CD14-positive monocyte (primary cell): ENCODE data around the gene SLC35F2. TPM values are rescaled to one million over a fixed set of nuclear protein-coding genes. Genes with fewer than 3 reads are reported as not detected.

Experiments used
- DNase-seq, 3 donors: peaks; one replicate each; pipeline ENCODE4 v3.0.0-alpha.2; 2011 to 2022
- H2AFZ ChIP-seq: 2 replicates; pipeline ENCODE4 v1.6.0; 2012; ENCODE audit warnings: mild to moderate bottlenecking, low read depth, low read length, inconsistent platforms; ENCODE audit not compliant: insufficient read depth, poor library complexity, severe bottlenecking
- H3K27ac ChIP-seq, 2 donors: 1 replicate in 1 of 2; 2 replicates in 1 of 2; pipeline ENCODE4 v1.5.1; 2012 to 2013; ENCODE audit warnings: low read length in 2 of 2, control low read depth in 1 of 2, inconsistent platforms in 1 of 2, low read depth in 1 of 2, mild to moderate bottlenecking in 1 of 2
- H3K27me3 ChIP-seq, 2 donors: one replicate each; pipeline versions ENCODE4 v1.6.0 to v1.6.1; 2011 to 2013; ENCODE audit warnings: low read length in 2 of 2; ENCODE audit not compliant: control insufficient read depth in 2 of 2, insufficient read depth in 2 of 2
- H3K36me3 ChIP-seq, 2 donors: replicated peaks in 1 of 2; 1 replicate in 1 of 2; 2 replicates in 1 of 2; pipeline versions ENCODE4 v1.5.1 to v1.6.1; 2012 to 2013; ENCODE audit warnings: low read length in 2 of 2, control low read depth in 1 of 2, inconsistent platforms in 1 of 2, mild to moderate bottlenecking in 1 of 2; ENCODE audit not compliant: insufficient read depth in 2 of 2, control insufficient read depth in 1 of 2
- H3K4me1 ChIP-seq, 2 donors: 1 replicate in 1 of 2; 2 replicates in 1 of 2; pipeline versions ENCODE4 v1.5.1 to v1.6.1; 2012 to 2013; ENCODE audit warnings: low read length in 2 of 2, control low read depth in 1 of 2, inconsistent platforms in 1 of 2, mild to moderate bottlenecking in 1 of 2, moderate library complexity in 1 of 2; ENCODE audit not compliant: insufficient read depth in 2 of 2, control insufficient read depth in 1 of 2
- H3K4me2 ChIP-seq: replicated peaks from 2 replicates; pipeline ENCODE3; 2012; ENCODE audit warnings: low read length, moderate library complexity, mild to moderate bottlenecking; ENCODE audit not compliant: poor library complexity, severe bottlenecking; ENCODE audit errors: extremely low read depth
- H3K4me3 ChIP-seq, 3 experiments: fragments of 200-600 bp in 1 of 3; sonication (generic) in 1 of 3; replicated peaks in 1 of 3; 1 replicate in 2 of 3; 2 replicates in 1 of 3; pipeline ENCODE4 v1.5.1; 2011 to 2013; ENCODE audit warnings: low read length in 3 of 3, mild to moderate bottlenecking in 3 of 3, control low read depth in 2 of 3, low read depth in 2 of 3, inconsistent platforms in 1 of 3, moderate library complexity in 1 of 3
- H3K79me2 ChIP-seq: 2 replicates; pipeline ENCODE4 v1.6.0; 2012; ENCODE audit warnings: mild to moderate bottlenecking, control low read depth, inconsistent platforms, low read length, moderate library complexity; ENCODE audit not compliant: insufficient read depth
- H3K9ac ChIP-seq: 2 replicates; pipeline ENCODE4 v1.6.0; 2017; ENCODE audit warnings: low read length, mild to moderate bottlenecking; ENCODE audit not compliant: insufficient read depth, poor library complexity, severe bottlenecking
- H3K9me3 ChIP-seq, 2 donors: replicated peaks in 1 of 2; 1 replicate in 1 of 2; 2 replicates in 1 of 2; pipeline versions ENCODE4 v1.5.1 to v1.6.1; 2012 to 2013; ENCODE audit warnings: low read length in 2 of 2, control low read depth in 1 of 2; ENCODE audit not compliant: control insufficient read depth in 1 of 2, insufficient read depth in 1 of 2
- H4K20me1 ChIP-seq: 2 replicates; pipeline ENCODE4 v1.6.0; 2012; ENCODE audit warnings: mild to moderate bottlenecking, low read length, control low read depth, moderate library complexity; ENCODE audit not compliant: insufficient read depth
- H3K27ac Mint-ChIP-seq, 7 donors: one replicate each; pipeline ENCODE4 v1.8.0; 2020; ENCODE audit warnings: mild to moderate bottlenecking in 7 of 7, mixed read lengths in 7 of 7, moderate library complexity in 6 of 7, inconsistent platforms in 2 of 7
- H3K27me3 Mint-ChIP-seq, 3 donors: one replicate each; pipeline ENCODE4 v1.8.0; 2021 to 2022; ENCODE audit warnings: low read depth in 3 of 3, mild to moderate bottlenecking in 3 of 3, mixed read lengths in 3 of 3, moderate library complexity in 3 of 3, inconsistent platforms in 1 of 3
- H3K36me3 Mint-ChIP-seq, 2 donors: one replicate each; pipeline ENCODE4 v1.8.0; 2020; ENCODE audit warnings: mixed read lengths in 2 of 2, inconsistent platforms in 1 of 2, mild to moderate bottlenecking in 1 of 2
- H3K4me1 Mint-ChIP-seq: one replicate; pipeline ENCODE4 v1.8.0; 2020; ENCODE audit warnings: mild to moderate bottlenecking, mixed read lengths
- H3K4me3 Mint-ChIP-seq, 2 donors: one replicate each; pipeline ENCODE4 v1.8.0; 2020; ENCODE audit warnings: mild to moderate bottlenecking in 2 of 2, mixed read lengths in 2 of 2, moderate library complexity in 1 of 2
- H3K9me3 Mint-ChIP-seq, 7 donors: one replicate each; pipeline ENCODE4 v1.8.0; 2020 to 2022; ENCODE audit warnings: mixed read lengths in 7 of 7, mild to moderate bottlenecking in 6 of 7, moderate library complexity in 6 of 7, inconsistent platforms in 2 of 7
- CTCF ChIP-seq: fragments of 200-600 bp; IDR thresholded peaks from one replicate; pipeline ENCODE4 v1.8.0; 2022; ENCODE audit warnings: antibody characterized with exemption, mild to moderate bottlenecking
- WGBS: methylation state at CpG from one replicate; pipeline ENCODE4 v1.1.5; 2013; ENCODE audit warnings: missing lambda C conversion rate; ENCODE audit not compliant: insufficient coverage; 5-methylcytosine and 5-hydroxymethylcytosine counted together
- intact Hi-C, 2 donors: fragments of 100-400 bp; cut with micrococcal nuclease; formaldehyde crosslinking; loops; one replicate each; pipeline versions ENCODE4 v1.15.0 to v1.15.1; 2023
- polyA plus RNA-seq, 3 donors: library from polyadenylated mRNA; depleted of rRNA in 1 of 3; unstranded in 2 of 3; stranded (reverse) in 1 of 3; fragments of 300-500 nt in 2 of 3; fragments of >200 nt in 1 of 3; fragmentation: Illumina TruSeq in 2 of 3; gene quantifications; 1 replicate in 2 of 3; 2 replicates in 1 of 3; pipeline ENCODE4 v1.2.3, GENCODE V29; 2012 to 2021

The SLC35F2 gene
- polyA plus RNA-seq, 3 donors, result 0.24 to 0.25 TPM; not detected in 1

- DNase-seq, result no peak
- Histone ChIP-seq H2AFZ (no peak overlapping the region), H3K79me2 (no peaks in the 10 kb centered on the region), H3K4me2 (no peak overlapping the region), H3K27ac (no peak overlapping the region), H3K27me3 (peaks cover 0 to 3% of the 10 kb centered on the region in 2 donors), H3K4me1 (no peaks in the 10 kb centered on the region), H3K36me3 (no peaks in the 10 kb centered on the region), H3K4me3 (no peak overlapping the region), H3K9ac (no peak overlapping the region), H3K9me3 (no peaks in the 10 kb centered on the region), H4K20me1 (no peaks in the 10 kb centered on the region)
- H3K27me3 Mint-ChIP-seq, result peaks cover 11 to 30% (median 18%) of the 10 kb centered on the region in 3 donors
- no peak overlapping the region for H3K27ac Mint-ChIP-seq
- H3K36me3 Mint-ChIP-seq, result no peaks in the 10 kb centered on the region
- H3K4me3 Mint-ChIP-seq, result no peak overlapping the region
- H3K4me1 Mint-ChIP-seq, result no peaks in the 10 kb centered on the region
- 80% methylated on average over 1 of the region's 9 CpGs for whole genome bisulfite sequencing
- intact Hi-C loops, result no loop called here
- no peak for TF ChIP-seq CTCF
- no peaks in the 10 kb centered on the region for H3K9me3 Mint-ChIP-seq
These were observed 107.5 kb downstream of the SLC35F2 start for GRCh38 chr11:107751082-107751481.

GRCh38 chr11:107750313-107750712, 108.3 kb downstream of the SLC35F2 start:
- H3K27me3 Mint-ChIP-seq, result peaks cover 16 to 35% (median 20%) of the 10 kb centered on the region in 3 donors
- DNase-seq, result no peak
- intact Hi-C loops, result no loop called here
- Histone ChIP-seq H3K9me3 (no peaks in the 10 kb centered on the region), H3K79me2 (no peaks in the 10 kb centered on the region), H3K9ac (no peak overlapping the region), H3K4me3 (no peak overlapping the region), H3K36me3 (no peaks in the 10 kb centered on the region), H3K4me1 (no peaks in the 10 kb centered on the region), H3K27ac (no peak overlapping the region), H2AFZ (no peak overlapping the region), H3K27me3 (peaks cover 0 to 3% of the 10 kb centered on the region in 2 donors), H4K20me1 (no peaks in the 10 kb centered on the region), H3K4me2 (no peak overlapping the region)
- TF ChIP-seq CTCF, result no peak
- no peaks in the 10 kb centered on the region for H3K36me3 Mint-ChIP-seq
- WGBS, result 97% methylated on average over 12 of the region's 15 CpGs
- no peak overlapping the region for H3K4me3 Mint-ChIP-seq
- H3K9me3 Mint-ChIP-seq, result no peaks in the 10 kb centered on the region
- no peak overlapping the region for H3K27ac Mint-ChIP-seq
- no peaks in the 10 kb centered on the region for H3K4me1 Mint-ChIP-seq
